NCI-H1436 treated with DMSO at 0.1 percent for 48 hours (cell line): ENCODE data around the gene DNM3.

Source experiments
- DNase-seq: peaks from one replicate; lab custom pipeline; 2025; lab: John Stamatoyannopoulos, UW

Gene DNM3

GRCh38 chr1:171973421-171973820, 132.1 kb downstream of the DNM3 start:
- DNase-seq: no peak

- DNase-seq: no peak
Measured at GRCh38 chr1:171981303-171981702, 140.0 kb downstream of the DNM3 start.

GRCh38 chr1:171983584-171983983, 142.3 kb downstream of the DNM3 start:
- DNase-seq: no peak

GRCh38 chr1:171984262-171984661, 143.0 kb downstream of the DNM3 start:
- DNase-seq: no peak

GRCh38 chr1:171984850-171985485, 143.7 kb downstream of the DNM3 start:
- no peak for DNase-seq

- no peak for DNase-seq
Measured at GRCh38 chr1:171985639-171986038, 144.3 kb downstream of the DNM3 start.

- no peak for DNase-seq
Measured at GRCh38 chr1:171988243-171988885, 147.1 kb downstream of the DNM3 start.

GRCh38 chr1:171990371-171990770, 149.1 kb downstream of the DNM3 start:
- no peak for DNase-seq

- DNase-seq: no peak
Measured at GRCh38 chr1:171994293-171994692, 153.0 kb downstream of the DNM3 start.

- no peak for DNase-seq
Measured at GRCh38 chr1:171995573-171995972, 154.3 kb downstream of the DNM3 start.

- DNase-seq: no peak
Measured at GRCh38 chr1:171997936-171998335, 156.6 kb downstream of the DNM3 start.

- no peak for DNase-seq
Measured at GRCh38 chr1:171998711-171999110, 157.4 kb downstream of the DNM3 start.

- no peak for DNase-seq
Measured at GRCh38 chr1:171999756-172000155, 158.5 kb downstream of the DNM3 start.

- no peak for DNase-seq
Measured at GRCh38 chr1:172001288-172001687, 160.0 kb downstream of the DNM3 start.

- no peak for DNase-seq
Measured at GRCh38 chr1:172002725-172003345, 161.5 kb downstream of the DNM3 start.

GRCh38 chr1:172003766-172004530, 162.7 kb downstream of the DNM3 start:
- no peak for DNase-seq

- DNase-seq: no peak
Measured at GRCh38 chr1:172004671-172005070, 163.4 kb downstream of the DNM3 start.

GRCh38 chr1:172005856-172006255, 164.6 kb downstream of the DNM3 start:
- DNase-seq: no peak

- DNase-seq: no peak
Measured at GRCh38 chr1:172006660-172007059, 165.4 kb downstream of the DNM3 start.

- no peak for DNase-seq
Measured at GRCh38 chr1:172018727-172019311, 177.5 kb downstream of the DNM3 start.

- DNase-seq: no peak
Measured at GRCh38 chr1:172019976-172020375, 178.7 kb downstream of the DNM3 start.

- DNase-seq: no peak
Measured at GRCh38 chr1:172024516-172024915, 183.2 kb downstream of the DNM3 start.
